Smooth muscle cell (in vitro differentiated cells): Measurements from ENCODE around the gene PLA2G3. TPM values are rescaled to one million over a fixed set of nuclear protein-coding genes. Genes with fewer than 3 reads are reported as not detected.

Experiments used
- DNase-seq: peaks from one replicate; lab custom pipeline; 2025; ENCODE audit not compliant: unreplicated experiment; lab: John Stamatoyannopoulos, UW
- H2AFZ ChIP-seq: fragments of 200-600 bp; sonication (generic); 2 replicates; pipeline ENCODE4 v1.6.0; 2016; ENCODE audit warnings: antibody characterized with exemption, low read depth, mild to moderate bottlenecking
- H3F3A ChIP-seq: fragments of 200-600 bp; sonication (generic); 2 replicates; pipeline ENCODE4 v1.6.0; 2017; ENCODE audit warnings: antibody characterized with exemption, low read depth
- H3K27ac ChIP-seq: fragments of 200-600 bp; sonication (generic); 2 replicates; pipeline ENCODE4 v1.5.1; 2016; ENCODE audit warnings: low read depth, mild to moderate bottlenecking
- H3K27me3 ChIP-seq: fragments of 200-600 bp; sonication (generic); 2 replicates; pipeline ENCODE4 v1.6.1; 2016; ENCODE audit warnings: low read depth, mild to moderate bottlenecking
- H3K36me3 ChIP-seq: fragments of 200-600 bp; sonication (generic); 2 replicates; pipeline ENCODE4 v1.5.1; 2016; ENCODE audit warnings: low read depth
- H3K4me1 ChIP-seq: fragments of 200-600 bp; sonication (generic); 2 replicates; pipeline ENCODE4 v1.5.1; 2016; ENCODE audit warnings: low read depth
- H3K4me2 ChIP-seq: fragments of 200-600 bp; sonication (generic); 2 replicates; pipeline ENCODE4 v1.6.0; 2016; ENCODE audit warnings: mild to moderate bottlenecking
- H3K4me3 ChIP-seq: fragments of 200-600 bp; sonication (generic); 2 replicates; pipeline ENCODE4 v1.5.1; 2016; ENCODE audit warnings: mild to moderate bottlenecking
- H3K79me2 ChIP-seq: fragments of 200-600 bp; sonication (generic); 2 replicates; pipeline ENCODE4 v1.6.0; 2016; ENCODE audit warnings: low read depth, mild to moderate bottlenecking
- H3K9ac ChIP-seq: fragments of 200-600 bp; sonication (generic); 2 replicates; pipeline ENCODE4 v1.6.0; 2016; ENCODE audit warnings: low read depth
- H3K9me3 ChIP-seq: fragments of 200-600 bp; sonication (generic); replicated peaks from 2 replicates; pipeline ENCODE4 v1.5.1; 2016; ENCODE audit warnings: low read depth
- H4K20me1 ChIP-seq: fragments of 200-600 bp; sonication (generic); 2 replicates; pipeline ENCODE4 v1.6.0; 2016; ENCODE audit warnings: low read depth
- CTCF ChIP-seq: fragments of 200-600 bp; sonication (generic); IDR thresholded peaks from 2 replicates; pipeline ENCODE4 v1.5.1; 2017; ENCODE audit warnings: borderline replicate concordance, mild to moderate bottlenecking, antibody characterized with exemption; ENCODE audit not compliant: insufficient read depth, poor library complexity, severe bottlenecking
- WGBS: methylation state at CpG from one replicate; pipeline ENCODE4 v1.1.7; 2016; ENCODE audit warnings: low lambda C conversion rate; 5-methylcytosine and 5-hydroxymethylcytosine counted together
- polyA plus RNA-seq: library from polyadenylated mRNA; unstranded; fragments of >200 nt; fragmentation: Nextera tagmentation; extraction: Ambion mirVana; gene quantifications from 2 replicates; pipeline ENCODE4 v1.2.1, GENCODE V29; 2016
- total RNA-seq: library from RNA; depleted of rRNA; stranded (reverse); fragments of >200 nt; gene quantifications from 2 replicates; pipeline ENCODE4 v1.2.3, GENCODE V29; 2014

The PLA2G3 gene
- total and polyA plus RNA-seq, 2 experiments from 2014 or later: 0.04 TPM; not detected in 1

GRCh38 chr22:31155422-31155821 is 15.1 kb upstream of the PLA2G3 start:
- Histone ChIP-seq H3K27ac (no peak overlapping the region), H3F3A (no peaks in the 10 kb centered on the region), H3K79me2 (peaks cover 2% of the 10 kb centered on the region), H4K20me1 (no peaks in the 10 kb centered on the region), H3K4me3 (no peak overlapping the region), H3K27me3 (peaks cover 7% of the 10 kb centered on the region), H3K4me2 (no peak overlapping the region), H3K9me3 (no peaks in the 10 kb centered on the region), H3K36me3 (no peaks in the 10 kb centered on the region), H2AFZ (no peak overlapping the region), H3K9ac (no peak overlapping the region), H3K4me1 (no peaks in the 10 kb centered on the region)
- no peak for DNase-seq
- 35% methylated on average over 3 of the region's 3 CpGs for WGBS
- TF ChIP-seq CTCF: no peak

DNA sequence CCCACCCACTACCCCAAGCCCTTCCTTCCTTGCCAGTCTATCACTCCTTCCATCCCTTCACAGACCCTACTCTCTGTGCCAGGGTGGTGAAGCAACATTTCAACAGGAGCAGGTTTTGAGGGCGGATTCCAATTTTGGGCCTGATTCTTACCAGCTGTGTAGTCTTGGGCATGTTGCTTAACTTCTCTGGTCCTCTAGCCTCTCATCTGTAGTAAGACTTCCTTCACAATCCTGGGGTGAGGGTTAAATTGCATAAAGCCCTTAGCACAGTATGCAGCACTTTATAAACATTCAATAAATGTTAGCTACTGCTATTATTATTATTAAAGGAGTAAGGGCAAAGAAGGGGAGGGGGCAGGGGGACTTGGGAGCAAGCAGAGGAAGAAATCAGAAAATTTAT is 14.7 kb upstream of the PLA2G3 start:
- H3K4me1 ChIP-seq: no peaks in the 10 kb centered on the region
- no peaks in the 10 kb centered on the region for H3F3A ChIP-seq
- no peaks in the 10 kb centered on the region for H3K9me3 ChIP-seq
- H3K9ac ChIP-seq: no peak overlapping the region
- H3K4me2 ChIP-seq: no peak overlapping the region
- peaks cover 7% of the 10 kb centered on the region for H3K27me3 ChIP-seq
- H3K4me3 ChIP-seq: no peak overlapping the region
- H3K27ac ChIP-seq: no peak overlapping the region
- DNase-seq: no peak
- 88% methylated on average over 1 of the region's 1 CpG for WGBS
- no peak for TF ChIP-seq CTCF
- no peaks in the 10 kb centered on the region for H3K79me2 ChIP-seq
- no peaks in the 10 kb centered on the region for H4K20me1 ChIP-seq
- no peaks in the 10 kb centered on the region for H3K36me3 ChIP-seq
- no peak overlapping the region for H2AFZ ChIP-seq

- no peak for TF ChIP-seq CTCF
- Histone ChIP-seq H3K27me3 (peaks cover 7% of the 10 kb centered on the region), H3K4me1 (no peaks in the 10 kb centered on the region), H3K27ac (no peak overlapping the region), H3K4me2 (no peak overlapping the region), H4K20me1 (no peaks in the 10 kb centered on the region), H3K9me3 (no peaks in the 10 kb centered on the region), H3K9ac (no peak overlapping the region), H2AFZ (no peak overlapping the region), H3K79me2 (no peaks in the 10 kb centered on the region), H3F3A (no peaks in the 10 kb centered on the region), H3K36me3 (no peaks in the 10 kb centered on the region), H3K4me3 (no peak overlapping the region)
- DNase-seq: no peak
- 72% methylated on average over 3 of the region's 3 CpGs for WGBS
These were observed 13.0 kb upstream of the PLA2G3 start for GRCh38 chr22:31153357-31153756.

DNA sequence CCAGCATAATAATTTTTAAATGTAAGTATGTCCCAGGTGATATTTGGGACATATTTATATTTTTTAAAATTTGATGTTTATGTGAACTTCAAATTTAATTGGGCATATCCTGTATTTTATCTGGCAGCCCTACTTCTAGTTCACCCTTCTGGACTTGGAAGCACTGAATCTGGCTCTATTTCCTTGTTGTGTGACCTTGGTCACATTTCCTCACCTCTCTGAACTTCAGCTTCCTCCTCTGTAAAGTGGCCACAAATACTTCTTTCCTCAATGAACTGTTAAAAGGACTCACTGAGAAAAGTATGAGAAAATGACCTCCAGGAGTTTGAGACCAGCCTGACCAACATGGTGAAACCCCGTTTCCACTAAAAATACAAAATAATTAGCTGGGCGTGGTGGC is 11.6 kb upstream of the PLA2G3 start:
- Histone ChIP-seq H3K27ac (no peak overlapping the region), H3F3A (no peaks in the 10 kb centered on the region), H3K9ac (no peak overlapping the region), H3K36me3 (no peaks in the 10 kb centered on the region), H2AFZ (no peak overlapping the region), H3K27me3 (no peaks in the 10 kb centered on the region), H3K4me3 (no peak overlapping the region), H3K4me2 (no peak overlapping the region), H3K9me3 (no peaks in the 10 kb centered on the region), H4K20me1 (no peaks in the 10 kb centered on the region), H3K4me1 (no peaks in the 10 kb centered on the region), H3K79me2 (no peaks in the 10 kb centered on the region)
- TF ChIP-seq CTCF: no peak
- WGBS: 87% methylated on average over 2 of the region's 2 CpGs
- no peak for DNase-seq
